GM12878 (cell line): Measurements from ENCODE around the gene RBMS3.

ENCODE experiments used
- BACH1 ChIP-seq: fragments of 450-650 bp; IDR thresholded peaks from 2 replicates; pipeline ENCODE4 v1.6.1; 2017; ENCODE audit warnings: mild to moderate bottlenecking, borderline replicate concordance
- CHD1 ChIP-seq: IDR thresholded peaks from 2 replicates; pipeline ENCODE4 v1.6.1; 2012; ENCODE audit warnings: low read depth, low read length, improper control_type of control experiment
- CHD2 ChIP-seq: IDR thresholded peaks from 2 replicates; pipeline ENCODE4 v1.6.1; 2011; ENCODE audit warnings: low read depth, low read length, improper control_type of control experiment, borderline replicate concordance
- EZH2 ChIP-seq: IDR thresholded peaks from 2 replicates; pipeline ENCODE4 v1.6.1; 2012; ENCODE audit warnings: low read depth, mild to moderate bottlenecking, control low read depth, inconsistent platforms, low read length, borderline replicate concordance; ENCODE audit not compliant: control insufficient read depth
- HDAC2 ChIP-seq: fragments of 200-600 bp; sonication (generic); IDR thresholded peaks from 2 replicates; pipeline ENCODE4 v1.6.1; 2017
- MXI1 ChIP-seq: fragments of 150-350 bp; IDR thresholded peaks from 2 replicates; pipeline ENCODE4 v1.6.1; 2011; ENCODE audit warnings: low read depth, mild to moderate bottlenecking, inconsistent platforms, low read length, improper control_type of control experiment
- NKRF ChIP-seq: fragments of 450-650 bp; conservative IDR thresholded peaks from 2 replicates; pipeline ENCODE4 v1.6.1; 2017; ENCODE audit warnings: mild to moderate bottlenecking, moderate library complexity
- NR2C2 ChIP-seq: IDR thresholded peaks from 2 replicates; pipeline ENCODE4 v1.6.1; 2011; ENCODE audit warnings: borderline replicate concordance, low read depth; ENCODE audit not compliant: control insufficient read depth, insufficient read length
- POLR2A ChIP-seq: IDR thresholded peaks from 2 replicates; pipeline ENCODE4 v1.6.1; 2011; ENCODE audit warnings: low read depth, mild to moderate bottlenecking, low read length
- SREBF2 ChIP-seq: IDR thresholded peaks from 2 replicates; pipeline ENCODE4 v1.6.1; 2012; ENCODE audit warnings: mild to moderate bottlenecking, low read length
- TF ChIP-seq, protein P1 (sequence below), 3 experiments: IDR thresholded peaks in 2 of 3; conservative IDR thresholded peaks in 1 of 3; 2 replicates each; pipeline ENCODE4 v1.5.1; 2011; ENCODE audit warnings: low read depth in 3 of 3, low read length in 3 of 3, mild to moderate bottlenecking in 3 of 3, control low read depth in 2 of 3, moderate library complexity in 2 of 3, inconsistent platforms in 1 of 3, mixed read lengths in 1 of 3; ENCODE audit not compliant: control insufficient read depth in 2 of 3, insufficient read depth in 1 of 3; ENCODE audit errors: extremely low read depth in 1 of 3
- TF ChIP-seq, protein P2 (sequence below): fragments of 450-650 bp; IDR thresholded peaks from 2 replicates; pipeline ENCODE4 v1.6.1; 2018; ENCODE audit warnings: mild to moderate bottlenecking, low read depth, moderate library complexity; ENCODE audit not compliant: partially characterized antibody

DNA sequence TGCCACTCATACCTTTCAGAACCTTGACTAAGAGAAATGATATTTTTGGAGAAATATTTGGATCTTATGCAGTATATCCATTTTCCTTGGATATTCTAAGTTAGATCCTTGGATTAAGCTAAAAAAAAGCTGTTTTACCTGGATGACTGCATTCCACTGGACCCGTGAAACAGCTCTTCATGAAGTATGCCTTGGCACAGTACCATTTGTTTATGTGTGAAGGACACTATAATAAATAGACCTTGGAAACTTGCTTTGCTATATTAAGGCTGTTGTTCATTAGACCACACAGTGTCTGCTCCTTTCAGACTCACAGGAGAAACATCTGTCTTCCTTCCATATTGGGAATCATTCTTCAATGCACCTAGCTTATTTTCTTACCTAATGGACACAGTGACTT, 674.5 kb downstream of the RBMS3 start:
- TF ChIP-seq SREBF2 (no peak), POLR2A (no peak), NKRF (no peak), MXI1 (no peak), NR2C2 (no peak), CHD1 (no peak), CHD2 (no peak), BACH1 (no peak), EZH2 (no peak), HDAC2 (no peak)
- TF ChIP-seq, protein P1, sequence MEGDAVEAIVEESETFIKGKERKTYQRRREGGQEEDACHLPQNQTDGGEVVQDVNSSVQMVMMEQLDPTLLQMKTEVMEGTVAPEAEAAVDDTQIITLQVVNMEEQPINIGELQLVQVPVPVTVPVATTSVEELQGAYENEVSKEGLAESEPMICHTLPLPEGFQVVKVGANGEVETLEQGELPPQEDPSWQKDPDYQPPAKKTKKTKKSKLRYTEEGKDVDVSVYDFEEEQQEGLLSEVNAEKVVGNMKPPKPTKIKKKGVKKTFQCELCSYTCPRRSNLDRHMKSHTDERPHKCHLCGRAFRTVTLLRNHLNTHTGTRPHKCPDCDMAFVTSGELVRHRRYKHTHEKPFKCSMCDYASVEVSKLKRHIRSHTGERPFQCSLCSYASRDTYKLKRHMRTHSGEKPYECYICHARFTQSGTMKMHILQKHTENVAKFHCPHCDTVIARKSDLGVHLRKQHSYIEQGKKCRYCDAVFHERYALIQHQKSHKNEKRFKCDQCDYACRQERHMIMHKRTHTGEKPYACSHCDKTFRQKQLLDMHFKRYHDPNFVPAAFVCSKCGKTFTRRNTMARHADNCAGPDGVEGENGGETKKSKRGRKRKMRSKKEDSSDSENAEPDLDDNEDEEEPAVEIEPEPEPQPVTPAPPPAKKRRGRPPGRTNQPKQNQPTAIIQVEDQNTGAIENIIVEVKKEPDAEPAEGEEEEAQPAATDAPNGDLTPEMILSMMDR (IDR thresholded peaks at IDR 0.05 in 2 of 3, conservative IDR thresholded peaks at IDR 0.05 in 1 of 3; ENCODE audit: control insufficient read depth in 2 of 3, extremely low read depth in 1 of 3, insufficient read depth in 1 of 3, low read depth in 3 of 3, low read length in 3 of 3) = no peak
- TF ChIP-seq, protein P2, sequence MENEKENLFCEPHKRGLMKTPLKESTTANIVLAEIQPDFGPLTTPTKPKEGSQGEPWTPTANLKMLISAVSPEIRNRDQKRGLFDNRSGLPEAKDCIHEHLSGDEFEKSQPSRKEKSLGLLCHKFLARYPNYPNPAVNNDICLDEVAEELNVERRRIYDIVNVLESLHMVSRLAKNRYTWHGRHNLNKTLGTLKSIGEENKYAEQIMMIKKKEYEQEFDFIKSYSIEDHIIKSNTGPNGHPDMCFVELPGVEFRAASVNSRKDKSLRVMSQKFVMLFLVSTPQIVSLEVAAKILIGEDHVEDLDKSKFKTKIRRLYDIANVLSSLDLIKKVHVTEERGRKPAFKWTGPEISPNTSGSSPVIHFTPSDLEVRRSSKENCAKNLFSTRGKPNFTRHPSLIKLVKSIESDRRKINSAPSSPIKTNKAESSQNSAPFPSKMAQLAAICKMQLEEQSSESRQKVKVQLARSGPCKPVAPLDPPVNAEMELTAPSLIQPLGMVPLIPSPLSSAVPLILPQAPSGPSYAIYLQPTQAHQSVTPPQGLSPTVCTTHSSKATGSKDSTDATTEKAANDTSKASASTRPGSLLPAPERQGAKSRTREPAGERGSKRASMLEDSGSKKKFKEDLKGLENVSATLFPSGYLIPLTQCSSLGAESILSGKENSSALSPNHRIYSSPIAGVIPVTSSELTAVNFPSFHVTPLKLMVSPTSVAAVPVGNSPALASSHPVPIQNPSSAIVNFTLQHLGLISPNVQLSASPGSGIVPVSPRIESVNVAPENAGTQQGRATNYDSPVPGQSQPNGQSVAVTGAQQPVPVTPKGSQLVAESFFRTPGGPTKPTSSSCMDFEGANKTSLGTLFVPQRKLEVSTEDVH = no peak
